ENCODE measurements around the gene TMEM51.
"Not testable (repeated sequence)": the region's sequence is repeated elsewhere in the genome, so short reads cannot be mapped to it uniquely, and the experiment has no call there.

TMEM51 gene

DNA sequence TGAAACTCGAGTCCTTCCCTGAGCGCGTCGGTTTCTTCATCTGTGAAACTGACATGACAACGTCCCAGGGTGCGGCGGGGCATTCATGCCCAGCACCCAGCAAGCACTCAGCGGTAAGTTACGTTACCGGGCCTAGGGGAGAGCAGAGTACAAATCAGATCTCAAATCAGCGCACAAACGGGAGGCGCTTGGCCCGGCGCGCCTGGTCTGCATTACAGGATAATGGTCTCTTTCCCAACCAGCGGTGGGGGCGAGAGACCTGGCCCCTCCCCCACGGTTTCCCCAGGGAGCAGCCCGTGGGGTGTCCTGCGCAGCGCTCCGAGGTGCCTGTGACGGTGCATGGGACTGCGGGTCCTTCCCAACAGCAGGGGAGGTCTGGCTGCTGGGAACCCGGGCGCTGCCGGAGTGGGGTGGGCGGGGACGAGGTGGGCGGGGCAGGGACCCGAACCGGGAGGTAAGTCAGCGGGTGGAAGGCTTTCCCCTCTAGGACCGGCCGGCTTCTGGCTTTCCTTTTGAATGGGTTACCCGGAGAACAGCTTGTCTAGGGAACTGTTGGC is 1.0 kb downstream of the TMEM51 start:
- no peak for DNase-seq (ENCODE audit: low read depth)

DNA sequence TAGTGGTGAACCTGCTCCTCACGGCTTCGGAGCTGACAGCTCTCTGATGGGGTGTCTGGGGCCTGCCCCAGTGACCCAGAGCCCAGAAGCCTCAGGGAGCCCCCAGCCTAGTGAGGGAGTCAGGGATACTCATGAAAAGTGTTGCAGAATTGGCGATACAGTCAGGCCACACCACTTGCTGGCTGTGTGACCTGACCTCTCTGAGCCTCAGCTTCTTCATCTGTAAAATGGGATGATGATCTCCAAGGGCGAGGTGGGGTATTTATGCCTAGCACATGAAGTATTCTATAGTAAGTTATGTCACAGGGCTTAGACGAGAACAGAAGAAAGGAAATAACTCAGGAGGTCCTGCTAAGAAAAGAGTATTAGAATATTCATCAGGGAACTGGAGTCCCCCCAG is 1.6 kb downstream of the TMEM51 start:
- no peak for DNase-seq (ENCODE audit: low read depth)

DNA sequence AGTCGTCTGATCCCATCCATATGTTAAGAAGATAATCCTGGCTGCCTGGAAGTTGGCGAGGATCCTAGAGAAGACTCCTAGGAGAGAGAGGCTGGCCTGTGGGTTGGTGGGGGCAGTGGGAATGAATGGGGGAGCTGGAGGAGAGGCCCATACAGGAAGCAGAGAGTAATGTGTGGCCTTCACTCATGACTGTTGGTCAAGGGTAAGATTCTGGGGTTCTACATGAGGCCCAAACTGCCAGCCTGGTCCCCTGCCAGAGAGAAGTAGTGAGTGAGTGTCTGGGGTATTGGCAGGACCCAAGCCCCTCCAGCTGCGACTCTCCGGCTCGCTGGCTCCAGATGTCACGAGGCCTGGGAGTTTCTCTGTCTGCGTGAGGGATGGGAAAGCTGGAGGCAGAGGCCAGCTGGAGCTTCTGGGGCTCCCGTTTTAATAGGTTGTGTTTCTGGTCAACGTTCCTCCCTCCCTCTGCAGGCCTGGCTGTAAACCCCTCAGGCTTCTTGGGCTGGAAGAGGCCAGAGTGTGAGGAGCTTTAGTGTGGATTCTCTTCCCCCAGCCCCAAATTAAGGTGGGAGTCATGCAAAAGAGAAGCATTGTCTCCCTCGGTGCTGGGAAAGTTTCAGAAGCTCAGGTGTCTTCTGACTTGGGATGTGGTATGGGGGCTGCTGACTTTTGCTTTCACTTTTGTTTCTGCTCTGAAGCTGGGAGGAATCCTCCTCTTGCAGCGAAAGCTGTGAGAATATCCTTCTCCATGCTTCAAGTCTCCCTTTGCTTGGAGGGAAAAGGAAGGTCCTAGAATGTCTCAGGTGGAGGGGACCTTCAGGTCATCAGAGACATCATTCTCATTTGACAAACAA is 2.6 kb downstream of the TMEM51 start:
- no peak for DNase-seq (ENCODE audit: low read depth)

DNA sequence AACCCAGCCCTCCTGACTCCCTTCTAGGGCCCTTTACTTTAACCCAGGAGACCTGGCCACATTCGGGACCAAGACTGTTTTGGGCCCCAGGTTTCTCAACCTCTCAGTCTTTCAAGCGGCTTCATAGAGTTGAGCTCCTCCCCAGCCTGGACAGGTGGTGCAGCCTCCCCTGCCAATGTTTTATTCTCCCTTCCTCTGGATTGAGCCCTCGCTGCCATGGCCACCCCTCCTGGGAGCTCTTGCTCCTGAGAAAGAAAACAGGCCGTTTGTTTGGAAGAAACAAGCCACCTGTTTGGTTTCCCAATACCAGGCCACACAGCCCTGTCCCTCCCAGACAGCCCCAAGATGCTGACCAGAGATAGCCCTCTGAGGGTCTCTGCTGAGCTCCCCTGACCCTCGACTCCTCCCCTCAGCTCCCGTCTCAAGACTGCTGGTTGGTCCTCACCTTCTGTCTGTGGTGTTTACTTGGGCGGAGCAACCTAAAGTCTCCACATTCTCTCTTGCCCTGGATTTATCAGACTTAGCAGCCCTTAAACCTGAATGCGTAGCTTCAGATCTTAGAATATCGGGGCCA is 3.3 kb downstream of the TMEM51 start:
- no peak for DNase-seq (ENCODE audit: low read depth)

DNA sequence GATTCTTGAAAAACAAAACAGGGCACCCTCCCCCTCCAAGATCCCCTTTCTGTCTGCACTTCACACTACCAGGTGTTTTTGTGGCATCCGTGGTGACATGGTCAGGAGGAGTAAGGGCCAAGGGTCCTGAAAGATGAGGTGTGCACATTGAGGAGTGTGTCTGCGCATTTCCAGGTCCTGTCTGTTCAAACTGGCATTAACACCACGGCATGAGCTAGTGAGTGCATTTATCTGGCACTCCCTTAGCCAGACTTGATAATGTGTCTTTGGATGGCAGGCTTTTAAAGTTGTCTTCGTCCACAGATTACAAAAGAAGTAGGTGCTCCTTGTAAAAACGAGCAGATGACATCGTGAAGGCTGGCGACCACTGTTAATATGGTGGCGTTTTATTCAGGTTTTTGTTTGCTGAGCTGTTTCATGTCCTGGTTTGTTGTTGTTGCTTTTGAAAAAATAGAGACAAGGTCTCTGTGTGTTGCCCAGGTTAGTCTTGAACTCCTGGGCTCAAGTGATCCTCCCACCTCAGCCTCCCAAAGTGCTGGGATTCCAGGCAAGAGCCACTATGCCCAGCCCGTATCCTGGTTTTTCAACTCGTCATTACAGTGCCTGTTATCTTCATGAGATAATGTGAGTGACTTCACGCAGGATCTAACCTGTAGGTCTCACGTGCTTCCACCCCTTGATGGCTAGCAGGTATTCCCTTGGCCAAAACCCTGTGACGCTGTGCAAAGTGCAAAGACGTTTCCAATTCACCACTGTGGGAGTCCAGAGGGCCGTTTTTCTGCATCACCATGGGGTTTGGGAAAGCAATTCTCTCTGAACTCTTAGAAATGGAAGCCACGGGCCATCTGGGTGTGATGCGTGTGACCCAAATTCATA is 4.2 kb downstream of the TMEM51 start:
- no peak for DNase-seq (ENCODE audit: low read depth)

DNA sequence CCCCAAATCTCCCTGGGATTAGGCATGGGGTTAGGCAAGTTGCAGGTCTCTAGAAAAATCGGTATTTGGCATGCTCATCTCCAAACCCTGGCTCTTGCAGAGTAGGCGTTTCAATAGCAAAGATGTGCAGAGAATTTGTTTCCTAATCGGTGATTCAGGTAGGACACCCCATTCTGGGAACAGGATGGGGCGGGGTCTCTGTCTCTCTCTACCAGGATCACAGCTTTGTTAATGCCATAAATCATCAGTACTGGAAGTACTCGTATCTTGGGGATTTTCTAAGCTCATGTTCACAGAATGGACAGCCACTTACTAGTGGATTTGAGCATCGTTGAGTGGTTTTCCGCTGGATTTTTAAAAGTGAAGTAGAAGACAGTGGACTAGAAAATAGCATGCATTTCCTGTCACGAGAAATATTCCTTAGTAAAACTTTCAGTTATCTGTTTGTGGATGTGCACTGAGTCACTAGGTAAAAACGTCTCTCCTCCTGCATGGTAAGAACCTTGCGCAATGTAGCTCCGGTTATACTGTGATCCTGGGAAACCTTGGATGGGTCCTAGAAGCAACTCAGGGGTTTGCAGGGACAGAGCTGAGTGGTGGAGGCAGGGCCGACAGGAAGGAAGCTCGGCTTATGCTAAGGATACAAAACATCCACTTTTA is 5.1 kb downstream of the TMEM51 start:
- DNase-seq (ENCODE audit: low read depth) = no peak

DNA sequence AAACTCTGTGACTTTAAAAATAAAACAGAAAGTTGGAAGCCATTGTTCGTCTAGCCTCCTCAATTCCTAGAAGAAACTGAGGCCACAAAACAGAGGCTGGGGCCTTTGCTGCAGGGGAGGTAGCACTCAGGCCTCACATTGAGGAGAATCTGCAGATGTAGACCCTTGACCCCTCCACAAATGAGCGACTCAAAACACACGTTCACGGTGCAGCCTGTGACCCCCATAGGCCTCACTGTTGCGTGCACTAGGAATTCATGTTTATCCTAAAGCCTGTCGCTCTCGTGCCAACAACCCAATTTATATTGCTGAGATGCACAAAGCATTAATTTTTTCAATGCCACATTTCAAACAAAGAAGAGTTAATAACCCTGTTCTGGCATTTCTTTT is 5.6 kb downstream of the TMEM51 start:
- no peak for DNase-seq (ENCODE audit: low read depth)

DNA sequence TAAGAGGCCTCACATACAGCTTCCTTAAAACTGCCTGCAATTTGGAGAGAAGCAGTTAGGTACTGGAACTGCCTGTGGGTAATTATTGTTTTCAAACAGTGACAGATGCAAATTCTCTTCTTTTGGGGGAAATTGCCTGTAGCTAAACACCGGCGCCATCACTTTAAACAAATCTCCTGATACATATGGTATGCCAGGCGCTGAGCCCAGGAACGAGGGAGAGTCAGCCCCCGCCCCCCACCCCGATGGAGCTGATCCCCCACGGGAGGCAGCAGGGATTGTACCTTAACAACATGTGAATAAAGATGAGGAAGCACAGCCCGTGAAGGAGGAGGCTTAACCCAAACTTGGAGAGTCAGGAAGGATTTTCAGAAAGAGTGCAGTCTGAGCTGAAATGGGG is 7.1 kb downstream of the TMEM51 start:
- DNase-seq (ENCODE audit: low read depth) = no peak

DNA sequence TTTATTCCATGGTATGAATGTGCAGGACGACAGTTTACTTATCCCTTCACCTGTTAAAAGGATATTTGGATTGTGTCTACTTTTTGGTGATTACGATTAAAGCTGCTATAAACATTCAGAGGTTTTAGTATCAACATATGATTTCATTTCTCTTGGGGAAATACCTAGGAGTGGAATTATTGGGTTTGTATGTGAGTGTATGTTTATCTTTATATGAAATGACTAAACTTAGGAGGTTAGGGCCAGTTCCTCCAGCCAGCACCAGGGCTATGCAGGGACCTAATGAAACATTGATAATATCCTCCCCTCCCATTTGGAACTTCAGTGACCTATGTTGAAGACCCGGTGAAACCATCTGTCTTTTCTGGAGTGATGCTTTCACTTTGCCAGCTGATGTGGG is 13.8 kb downstream of the TMEM51 start:
- DNase-seq (ENCODE audit: low read depth) = no peak

DNA sequence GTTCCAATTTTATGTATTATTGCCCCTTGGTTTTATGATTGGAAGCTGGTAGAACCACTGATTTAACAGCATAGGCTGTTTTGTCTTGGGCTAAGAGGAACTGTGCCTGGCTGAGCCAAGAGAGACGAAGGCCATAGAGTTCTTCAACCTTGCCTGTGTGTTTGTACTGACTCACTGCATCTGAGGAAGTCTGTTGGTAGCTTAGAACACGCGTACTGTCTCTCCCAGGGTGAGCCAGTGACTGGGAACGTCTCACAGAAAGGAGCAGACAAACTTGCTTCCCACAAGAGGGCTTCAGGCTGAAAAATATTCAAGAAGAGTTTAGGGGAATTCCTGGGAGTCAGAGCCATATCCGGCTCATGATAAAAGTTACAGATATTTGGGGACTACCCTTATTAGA is 14.9 kb downstream of the TMEM51 start:
- DNase-seq (ENCODE audit: low read depth) = no peak

DNA sequence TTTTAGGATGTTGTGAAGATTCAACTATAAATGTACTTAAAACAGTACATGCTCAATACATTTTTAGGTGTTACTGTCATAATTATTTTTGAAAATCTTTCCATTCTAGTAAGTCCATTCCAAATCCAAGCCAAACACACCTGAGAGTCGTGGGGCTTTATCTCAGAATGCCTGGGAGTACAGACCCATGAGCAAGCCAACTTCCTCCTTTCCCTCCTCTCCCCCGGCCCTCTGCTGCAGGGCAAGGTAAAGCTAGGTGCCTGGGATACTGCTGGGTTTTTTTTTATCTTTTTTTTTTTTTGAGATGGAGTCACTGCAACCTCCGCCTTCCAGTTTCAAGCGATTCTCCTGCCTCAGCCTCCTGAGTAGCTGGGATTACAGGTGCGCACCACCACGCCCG is 16.5 kb downstream of the TMEM51 start:
- no peak for DNase-seq (ENCODE audit: low read depth)

DNA sequence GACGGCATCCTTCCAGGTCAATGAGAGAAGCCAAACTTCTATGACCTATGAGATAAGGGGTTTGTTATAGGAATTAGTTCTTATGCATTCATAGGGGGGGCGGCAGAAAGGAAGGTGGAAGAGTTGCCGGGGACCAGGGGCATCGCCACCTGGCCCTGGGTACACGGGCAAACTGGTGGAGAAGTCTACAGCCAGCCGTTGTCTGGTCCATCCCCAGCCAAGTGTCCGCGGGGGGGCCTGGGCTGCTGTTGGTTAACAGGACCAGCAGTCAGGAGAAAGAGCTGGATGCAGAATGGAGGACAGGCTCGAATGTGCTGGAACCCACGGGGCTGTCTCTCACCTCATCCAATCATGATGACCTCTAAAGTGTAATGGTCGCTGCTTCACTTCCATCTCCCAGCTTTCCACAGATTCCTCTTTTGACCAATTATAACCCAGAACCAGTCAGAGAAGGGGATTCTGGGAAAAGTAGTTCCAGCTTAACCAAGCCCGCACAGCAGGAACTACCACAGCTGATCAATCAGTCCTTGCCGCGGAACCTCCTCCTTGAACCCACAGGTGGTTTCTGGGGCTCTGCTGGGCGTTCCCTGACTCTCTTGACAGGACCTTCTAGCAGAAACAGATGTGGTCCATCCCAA is 17.8 kb downstream of the TMEM51 start:
- DNase-seq (ENCODE audit: low read depth) = no peak

DNA sequence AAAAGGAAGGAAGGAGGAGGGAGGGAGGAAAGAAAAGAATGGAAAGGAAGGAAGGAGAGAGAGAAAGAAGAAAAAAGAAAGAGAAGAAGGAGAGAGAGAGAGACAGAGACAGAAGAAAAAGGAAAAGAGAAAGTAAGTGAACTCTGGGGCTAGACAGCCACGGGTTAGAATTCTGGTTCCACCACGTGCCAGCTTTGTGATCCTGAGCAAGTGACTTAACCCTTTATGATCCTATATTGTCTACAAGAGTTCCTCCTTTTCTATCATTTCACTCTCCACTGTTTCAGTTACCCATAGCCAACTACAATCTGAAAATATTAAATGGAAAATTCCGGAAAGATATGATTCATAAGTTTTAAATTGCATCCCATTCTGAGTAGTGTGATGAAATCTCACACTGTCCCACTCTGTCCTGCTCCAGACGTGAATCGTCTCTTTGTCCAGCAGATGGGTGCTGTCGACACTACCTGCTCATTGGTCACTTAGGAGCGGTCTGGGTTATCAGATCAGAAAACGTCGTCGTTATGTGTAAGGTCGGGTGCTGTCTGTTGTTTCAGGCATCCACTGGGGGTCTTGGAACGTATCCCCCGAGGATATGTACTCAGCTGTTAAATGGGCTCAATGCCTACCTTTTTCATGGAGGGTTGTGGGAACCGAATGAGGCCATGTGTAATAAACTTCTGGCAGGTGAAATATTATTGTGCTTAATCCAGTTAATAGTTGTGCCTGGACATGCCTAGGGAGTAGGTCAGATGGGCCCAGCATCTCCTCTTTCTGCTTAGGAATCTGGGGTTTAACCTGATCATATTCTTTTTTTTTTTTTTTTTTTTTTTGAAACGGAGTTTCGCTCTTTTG is 19.1 kb downstream of the TMEM51 start:
- DNase-seq (ENCODE audit: low read depth) = no peak

DNA sequence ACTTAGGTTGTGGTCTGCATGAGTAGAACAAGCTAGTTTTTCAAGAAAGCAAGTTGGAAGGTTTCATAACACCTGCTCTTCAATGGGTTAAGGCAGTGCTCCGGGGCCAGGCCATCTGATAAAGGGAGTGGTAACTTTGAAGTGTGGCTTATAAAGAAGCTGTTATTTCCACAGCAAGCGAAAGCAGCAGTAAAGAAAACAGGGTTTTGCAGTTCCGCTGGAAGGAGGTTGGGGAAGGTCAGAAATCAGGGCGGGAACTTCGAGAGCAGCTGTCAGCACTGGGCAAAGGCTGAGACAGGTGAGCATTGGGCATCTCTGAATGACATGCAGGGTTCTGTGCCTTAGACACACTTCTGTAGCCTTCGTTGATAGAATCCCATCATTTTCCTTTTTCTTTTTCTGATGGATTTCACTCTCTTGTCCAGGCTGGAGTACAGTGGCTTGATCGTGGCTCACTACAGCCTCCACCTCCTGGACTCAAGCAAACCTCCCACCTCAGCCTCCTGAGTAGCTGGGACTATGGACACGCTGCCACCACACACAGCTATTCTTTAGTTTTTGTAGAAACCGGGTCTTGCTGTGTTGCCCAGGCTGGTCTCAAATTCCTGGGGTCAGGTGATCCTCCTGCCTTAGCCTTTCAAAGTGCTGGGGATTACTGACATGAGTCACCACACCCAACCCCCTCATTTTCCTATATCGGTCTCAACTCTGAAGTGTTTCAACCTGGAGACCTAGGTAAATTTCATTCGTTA is 20.5 kb downstream of the TMEM51 start:
- DNase-seq (ENCODE audit: low read depth) = no peak

DNA sequence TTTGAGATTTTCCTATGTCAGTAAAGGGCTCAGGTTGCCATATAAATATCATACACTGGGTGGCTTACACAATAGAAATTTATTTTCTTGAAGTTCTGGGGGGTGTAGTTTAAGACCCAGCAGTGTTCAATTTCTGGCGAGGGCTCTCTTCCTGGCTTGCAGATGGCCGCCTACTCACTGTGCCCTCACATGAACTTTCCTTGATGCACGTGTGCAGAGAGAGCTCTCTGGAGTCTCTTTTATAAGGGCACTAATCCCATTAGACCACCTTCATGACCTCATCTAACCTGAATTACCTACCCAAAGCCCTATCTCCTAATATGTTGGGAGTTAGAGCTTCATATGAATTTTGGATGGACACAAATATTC is 21.1 kb downstream of the TMEM51 start:
- DNase-seq (ENCODE audit: low read depth) = no peak

DNA sequence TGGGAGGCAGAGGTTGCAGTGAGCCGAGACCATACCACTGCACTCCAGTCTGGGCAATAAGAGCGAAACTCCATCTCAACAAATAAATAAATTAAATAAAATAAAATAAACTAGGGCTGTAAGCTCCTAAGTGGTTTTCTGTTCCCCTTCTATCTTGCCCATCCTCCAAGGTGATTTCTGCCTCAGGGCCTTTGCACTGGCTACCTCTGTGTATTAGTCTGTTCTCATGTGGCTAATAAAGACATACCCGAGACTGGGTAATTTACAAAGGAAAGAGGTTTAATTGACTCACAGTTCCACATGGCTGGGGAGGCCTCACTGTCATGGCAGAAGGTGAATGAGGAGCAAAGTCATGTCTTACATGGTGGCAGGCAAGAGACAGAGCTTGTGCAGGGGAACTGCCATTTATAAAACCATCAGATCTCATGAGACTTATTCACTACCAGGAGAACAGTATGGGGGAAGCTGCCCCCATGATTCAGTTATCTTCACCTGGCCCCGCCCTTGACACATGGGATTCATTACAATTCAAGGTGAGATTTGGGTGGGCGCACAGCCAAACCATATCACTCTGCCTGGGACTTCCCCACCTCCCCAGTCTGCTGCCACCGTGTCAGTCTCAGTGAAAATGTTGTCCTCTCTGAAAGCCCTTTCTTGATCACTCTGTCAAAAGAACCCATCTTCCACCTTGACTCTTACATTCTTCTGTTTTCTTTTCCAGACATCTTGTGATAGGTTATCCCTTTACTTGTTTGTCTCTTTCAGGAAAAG is 22.0 kb downstream of the TMEM51 start:
- DNase-seq (ENCODE audit: low read depth) = not testable (repeated sequence)

DNA sequence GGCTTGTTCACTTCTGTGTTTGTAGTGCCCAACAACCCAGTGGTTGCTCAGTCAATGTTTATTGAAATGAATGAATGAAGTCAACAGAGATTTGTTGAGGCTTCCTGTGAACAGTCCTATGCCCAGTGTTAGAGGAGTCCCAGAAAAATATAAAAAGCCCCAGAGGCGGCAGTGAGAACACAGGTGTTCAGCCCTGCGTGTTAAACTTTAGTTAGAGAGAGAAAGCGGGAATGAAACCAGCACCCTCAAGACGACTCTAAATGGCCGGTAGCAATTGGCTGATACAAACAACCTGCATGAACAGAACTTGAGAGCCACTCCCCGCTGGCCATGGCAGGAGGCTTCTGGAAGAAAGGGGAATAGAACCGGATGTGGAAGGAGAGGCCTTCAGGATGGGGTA is 22.6 kb downstream of the TMEM51 start:
- no peak for DNase-seq (ENCODE audit: low read depth)

DNA sequence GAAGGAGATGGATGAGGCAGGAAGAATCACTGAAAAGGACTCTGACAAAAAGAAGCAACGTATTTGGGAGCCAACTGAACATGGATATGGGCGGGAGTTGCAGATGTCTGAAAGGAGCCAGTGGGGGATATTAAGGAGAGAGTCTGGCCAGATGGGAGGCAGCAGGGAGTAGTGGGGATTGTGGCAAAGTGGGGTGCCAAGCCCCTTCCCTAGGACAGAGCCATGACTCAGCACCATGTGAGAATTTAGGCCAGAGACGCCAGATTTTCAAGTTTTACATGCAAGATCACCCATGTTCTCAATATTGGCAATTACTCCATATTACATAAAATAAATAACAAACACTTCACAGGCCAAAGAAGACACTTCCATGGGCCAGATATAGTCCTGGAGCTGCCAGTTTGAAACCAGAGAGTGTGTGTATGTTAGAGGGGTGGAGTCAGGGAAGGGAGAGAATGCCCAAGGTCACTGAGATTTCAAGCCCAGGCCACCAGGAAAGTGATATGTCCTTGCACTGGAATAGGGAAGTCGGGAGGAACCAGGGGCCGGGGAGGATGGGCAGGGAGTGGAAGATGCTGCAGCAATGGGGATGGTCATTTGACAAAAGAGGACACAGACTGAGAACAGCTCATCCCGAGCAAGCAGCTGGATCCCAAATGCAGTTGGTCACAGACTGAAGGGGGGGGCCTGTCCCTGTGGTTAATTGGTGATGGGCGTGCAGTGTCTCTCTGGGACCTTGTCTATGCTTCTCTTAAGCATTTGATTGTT is 23.5 kb downstream of the TMEM51 start:
- no peak for DNase-seq (ENCODE audit: low read depth)
